Left renal pelvis (tissue), 4 donors: ENCODE measurements around the gene CFAP74. TPM values are rescaled to one million over a fixed set of nuclear protein-coding genes. Genes with fewer than 3 reads are reported as not detected.
"Not testable (repeated sequence)": the region's sequence is repeated elsewhere in the genome, so short reads cannot be mapped to it uniquely, and the experiment has no call there.

Experiments
- DNase-seq, 4 donors: peaks; one replicate each; pipeline ENCODE4 v3.0.0-alpha.2; 2013; ENCODE audit warnings: low read depth in 4 of 4, low spot score in 3 of 4
- polyA plus RNA-seq, 4 donors: library from polyadenylated mRNA; unstranded; fragments of 120-200 nt; gene quantifications; one replicate each; pipeline ENCODE4 v1.2.1, GENCODE V29; 2013; ENCODE audit not compliant: insufficient read length in 4 of 4

CFAP74 gene
- polyA plus RNA-seq, 4 donors = 0.27 to 1.3 (median 0.59) TPM

DNA sequence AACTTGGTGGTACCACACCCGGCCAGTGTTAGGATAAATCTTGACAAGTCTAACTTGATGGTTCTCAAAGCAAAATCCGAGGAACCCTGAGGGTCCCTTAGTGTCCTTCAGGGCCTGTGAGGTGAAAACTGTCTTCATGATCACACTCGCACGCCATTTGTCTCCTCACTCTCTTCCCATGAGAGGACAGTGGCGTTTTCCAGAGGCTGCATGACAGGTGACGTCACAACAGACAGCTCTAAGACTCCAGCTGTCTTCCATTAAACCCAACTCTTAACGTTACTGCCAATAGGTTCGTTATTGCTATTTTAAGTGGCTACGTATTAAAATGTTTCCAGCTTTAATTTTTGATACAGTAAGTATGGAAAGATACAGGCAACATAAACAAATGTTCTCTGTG, 13.8 kb downstream of the CFAP74 start:
- DNase-seq = no peak

DNA sequence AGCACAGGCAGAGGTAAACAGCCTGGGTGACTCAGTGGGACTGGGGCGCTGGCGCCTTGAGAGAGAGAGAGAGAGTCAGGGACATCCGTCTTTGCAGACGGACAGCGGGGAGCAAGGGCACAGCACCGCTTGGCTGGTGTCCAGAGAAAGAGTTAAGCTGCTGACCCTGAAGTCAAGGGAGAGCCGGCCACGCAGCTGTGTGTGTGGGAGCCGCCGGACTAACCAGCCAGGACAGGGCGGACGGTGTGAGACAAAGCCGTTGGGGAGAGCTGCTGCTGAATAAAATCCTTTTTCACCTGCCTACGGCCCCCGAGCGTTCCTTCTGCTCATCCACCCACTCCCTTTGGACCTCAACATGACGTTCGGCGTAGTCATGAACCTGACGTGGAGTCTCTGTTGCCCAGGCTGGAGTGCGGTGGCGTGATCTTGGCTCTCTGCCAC, 14.5 kb downstream of the CFAP74 start:
- no peak for DNase-seq

DNA sequence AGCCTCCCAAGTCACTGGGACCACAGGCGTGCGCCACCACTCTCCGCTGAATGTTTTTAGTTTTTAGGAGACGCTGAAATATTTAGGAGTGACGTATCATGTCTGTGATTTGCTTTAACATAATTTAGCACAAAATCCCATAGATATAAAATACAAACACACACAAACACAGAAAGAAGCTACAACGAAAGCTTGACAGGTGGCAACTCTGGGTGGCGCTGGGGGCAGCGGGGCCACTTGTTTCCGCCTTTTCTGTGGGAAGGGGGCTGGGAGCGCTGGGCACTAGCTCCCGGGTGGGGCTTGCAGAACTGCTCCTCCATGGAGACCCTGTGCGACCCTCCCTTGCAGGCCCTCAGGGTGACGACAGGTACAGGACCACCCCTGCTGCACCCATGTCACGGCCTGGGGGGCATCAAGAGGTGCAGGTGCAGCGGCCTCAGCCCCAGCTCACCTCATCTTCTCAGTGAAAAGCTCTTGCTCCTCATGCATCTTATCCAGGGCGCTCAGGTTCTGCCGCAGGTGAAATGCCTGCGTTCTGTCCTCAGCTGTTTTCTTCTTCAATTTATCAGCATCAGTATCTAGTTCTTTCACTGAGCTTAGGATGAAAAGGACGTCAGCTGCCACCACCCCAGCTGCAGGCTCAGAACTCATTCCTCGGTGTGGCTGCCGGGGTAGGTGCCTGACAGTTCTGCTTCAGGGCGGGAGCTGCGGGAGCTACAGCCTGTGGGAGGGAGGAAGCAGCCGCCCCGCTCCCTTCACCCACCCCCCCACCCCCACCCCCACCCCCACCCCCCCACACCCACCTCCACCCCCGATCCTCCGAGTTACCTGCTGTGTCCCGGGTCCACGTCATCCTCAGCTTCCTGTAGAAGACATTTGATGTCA, 15.3 kb downstream of the CFAP74 start:
- no peak for DNase-seq

DNA sequence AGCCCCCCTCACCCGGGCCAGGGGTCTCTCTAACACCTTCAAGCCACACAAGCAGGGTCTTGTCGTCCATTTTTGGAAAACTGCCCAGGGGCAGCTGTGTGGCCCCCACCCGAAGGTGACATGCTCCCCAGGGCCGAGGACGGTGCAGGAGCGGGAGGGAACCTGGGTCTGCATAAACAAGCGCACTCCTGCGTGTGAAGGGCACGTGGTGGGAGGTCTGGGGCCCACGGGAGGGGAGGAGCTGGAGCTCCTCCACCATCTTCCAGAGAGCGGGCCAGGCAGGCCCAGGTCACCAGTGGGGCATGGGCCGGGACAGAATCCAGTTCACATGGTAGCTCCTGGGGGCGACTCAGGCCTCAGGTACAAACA, 16.5 kb downstream of the CFAP74 start:
- DNase-seq = no peak

DNA sequence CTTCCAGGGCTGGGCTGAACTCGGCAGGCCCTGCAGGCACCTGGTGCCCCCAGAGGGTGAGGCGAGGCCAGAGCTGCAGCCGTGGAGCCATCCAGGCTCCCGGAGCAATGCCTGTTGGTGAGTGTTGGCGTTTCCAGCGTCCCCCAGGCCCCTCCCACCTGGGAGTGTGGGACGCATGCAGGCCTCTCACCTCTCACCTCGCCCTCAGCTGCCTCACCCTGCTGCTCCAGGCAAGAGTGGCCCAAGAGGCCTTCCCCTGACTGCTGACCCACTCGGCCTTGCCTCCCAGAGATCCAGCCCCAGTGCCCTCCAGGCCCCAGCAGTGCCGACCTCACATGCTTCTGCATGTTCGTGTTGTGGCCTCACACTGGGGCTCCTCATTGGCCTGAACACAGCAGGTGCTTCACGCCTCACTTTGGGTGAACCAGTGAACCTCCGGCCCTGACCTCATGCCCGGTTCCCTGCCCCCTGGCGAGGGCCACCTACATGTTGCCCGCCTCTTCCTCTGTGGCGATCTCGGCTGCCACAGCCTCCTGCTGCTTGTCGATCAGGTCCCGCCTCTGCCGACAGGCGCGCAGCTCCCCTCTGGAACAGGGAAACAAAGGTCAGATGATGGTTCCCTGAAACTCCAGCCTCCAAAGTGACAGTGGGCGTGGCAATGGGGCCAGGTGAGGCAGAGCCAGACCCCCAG, 17.0 kb downstream of the CFAP74 start:
- no peak for DNase-seq

DNA sequence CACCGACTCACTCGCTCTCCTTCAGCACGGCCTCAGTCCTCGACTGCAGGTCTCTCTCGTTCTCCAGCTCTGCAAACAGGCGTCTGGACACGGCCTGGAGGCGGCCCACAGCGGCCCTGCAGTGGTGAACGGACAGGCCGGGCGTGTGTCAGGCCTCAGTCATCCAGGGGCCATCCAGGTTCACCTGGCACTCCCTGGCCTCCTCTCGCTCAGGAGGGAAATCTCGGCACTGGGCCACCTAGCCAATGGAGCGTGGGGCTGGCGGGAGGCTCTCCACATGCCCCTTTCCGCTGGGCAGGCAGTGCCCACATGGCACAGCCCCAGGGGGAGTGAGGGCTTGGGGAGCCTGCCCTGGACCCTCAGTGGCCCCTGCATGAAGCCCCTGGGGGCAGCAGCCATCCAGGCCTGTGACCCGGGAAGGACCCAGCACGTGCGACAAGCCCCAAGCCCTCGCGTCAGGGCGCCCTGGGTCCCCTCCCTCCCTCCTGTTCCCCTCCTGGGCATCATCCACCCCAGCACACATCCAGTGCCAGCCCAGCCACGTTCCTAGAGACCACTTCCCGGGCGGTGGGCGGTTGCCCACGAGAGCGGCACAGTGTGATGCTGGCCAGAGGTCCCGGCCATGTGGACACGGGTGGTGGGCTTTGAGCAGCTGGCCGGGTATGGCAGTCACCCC, 18.1 kb downstream of the CFAP74 start:
- DNase-seq = no peak

DNA sequence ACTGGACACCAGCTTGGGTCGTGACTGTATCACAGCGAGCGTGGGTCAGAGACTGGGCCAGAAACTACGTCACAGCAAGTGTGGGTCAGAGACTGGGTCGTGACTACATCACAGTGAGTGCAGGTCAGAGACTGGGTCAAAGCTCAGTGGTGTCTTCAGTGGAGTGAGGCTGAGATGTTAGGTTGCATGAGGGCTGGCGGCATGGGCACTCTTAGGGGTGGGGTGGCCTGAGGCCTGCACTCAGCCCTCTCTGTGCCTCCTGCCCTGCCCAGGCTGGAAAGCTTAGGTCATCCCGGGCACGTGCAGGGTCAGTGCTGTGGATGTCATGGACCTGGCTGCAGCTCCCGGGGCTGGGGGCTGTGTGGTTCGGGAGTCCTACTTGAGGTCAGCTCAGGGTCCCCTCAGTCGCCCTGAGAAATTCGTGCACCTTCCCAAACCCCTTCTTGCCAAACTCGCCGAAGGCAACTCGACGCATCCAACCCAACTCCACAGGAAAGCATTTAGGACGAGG, 19.0 kb downstream of the CFAP74 start:
- DNase-seq = no peak

DNA sequence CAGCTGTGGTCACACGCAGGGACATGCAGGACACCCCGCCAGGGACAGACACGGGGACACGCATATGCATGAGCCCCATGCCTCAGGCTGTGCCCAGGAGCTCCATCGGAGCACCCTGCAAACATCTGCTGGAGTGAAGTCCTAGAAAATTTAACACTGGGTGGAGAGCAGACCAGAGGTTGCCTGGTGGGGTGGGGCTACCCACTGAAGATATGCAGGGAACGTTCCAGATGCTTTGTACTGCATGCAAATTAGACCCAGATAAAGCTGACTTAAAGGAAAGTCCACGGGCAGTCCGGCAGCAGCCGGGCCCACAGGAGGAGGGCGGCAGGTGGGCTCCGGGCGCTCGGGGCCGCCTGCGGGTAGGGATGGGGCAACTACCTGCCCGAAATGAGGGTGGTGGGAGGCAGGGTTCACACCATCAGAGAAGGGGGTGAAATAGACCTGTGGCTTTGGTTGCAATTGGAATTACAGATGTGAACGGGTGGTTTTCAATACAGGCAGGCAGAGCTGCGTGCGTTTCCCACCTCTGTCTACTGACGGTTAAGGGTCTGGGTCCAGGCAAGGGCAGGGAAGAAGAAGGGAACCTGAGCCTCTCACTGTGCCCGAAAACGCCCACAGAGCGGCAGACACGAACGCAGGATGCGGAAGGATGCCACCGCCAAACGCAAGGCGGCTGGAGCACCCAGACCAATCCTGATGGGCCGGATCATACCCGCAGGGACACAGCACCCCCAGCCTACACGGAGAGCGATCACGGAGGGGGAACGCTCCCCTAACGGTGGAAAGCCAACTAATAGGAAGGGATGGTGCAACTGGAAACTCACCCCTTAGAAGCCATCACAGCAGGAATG, 21.0 kb downstream of the CFAP74 start:
- no peak for DNase-seq

DNA sequence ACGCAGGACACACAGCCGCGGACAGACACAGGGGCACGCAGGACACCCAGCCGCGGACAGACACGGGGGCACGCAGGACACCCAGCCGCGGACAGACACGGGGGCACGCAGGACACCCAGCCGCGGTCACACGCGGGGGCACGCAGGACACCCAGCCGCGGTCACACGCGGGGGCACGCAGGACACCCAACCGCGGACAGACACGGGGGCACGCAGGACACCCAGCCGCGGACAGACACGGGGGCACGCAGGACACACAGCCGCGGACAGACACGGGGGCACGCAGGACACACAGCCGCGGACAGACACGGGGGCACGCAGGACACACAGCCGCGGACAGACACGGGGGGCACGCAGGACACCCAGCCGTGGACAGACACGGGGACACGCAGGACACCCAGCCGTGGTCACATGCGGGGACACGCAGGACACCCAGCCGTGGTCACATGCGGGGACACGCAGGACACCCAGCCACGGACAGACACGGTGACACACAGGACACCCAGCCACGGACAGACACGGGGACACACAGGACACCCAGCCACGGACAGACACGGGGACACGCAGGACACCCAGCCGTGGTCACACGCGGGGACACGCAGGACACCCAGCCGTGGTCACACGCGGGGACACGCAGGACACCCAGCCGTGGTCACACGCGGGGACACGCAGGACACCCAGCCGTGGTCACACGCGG, 21.8 kb downstream of the CFAP74 start:
- not testable (repeated sequence) for DNase-seq

DNA sequence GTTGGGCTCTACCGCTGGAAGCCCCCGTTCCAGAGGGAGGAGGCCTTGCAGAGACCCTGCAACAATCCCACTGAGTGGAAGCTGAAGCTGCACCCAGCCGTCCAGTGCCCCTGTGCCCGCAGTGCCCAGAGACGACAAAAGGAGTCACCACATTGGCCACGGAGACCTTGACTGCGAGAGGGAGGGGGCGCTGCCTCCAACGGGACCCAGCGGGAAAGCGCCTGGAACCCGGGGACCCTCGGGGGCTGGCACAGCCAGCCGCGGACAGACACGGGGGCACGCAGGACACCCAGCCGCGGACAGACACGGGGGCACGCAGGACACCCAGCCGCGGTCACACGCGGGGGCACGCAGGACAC, 22.5 kb downstream of the CFAP74 start:
- DNase-seq = no peak

DNA sequence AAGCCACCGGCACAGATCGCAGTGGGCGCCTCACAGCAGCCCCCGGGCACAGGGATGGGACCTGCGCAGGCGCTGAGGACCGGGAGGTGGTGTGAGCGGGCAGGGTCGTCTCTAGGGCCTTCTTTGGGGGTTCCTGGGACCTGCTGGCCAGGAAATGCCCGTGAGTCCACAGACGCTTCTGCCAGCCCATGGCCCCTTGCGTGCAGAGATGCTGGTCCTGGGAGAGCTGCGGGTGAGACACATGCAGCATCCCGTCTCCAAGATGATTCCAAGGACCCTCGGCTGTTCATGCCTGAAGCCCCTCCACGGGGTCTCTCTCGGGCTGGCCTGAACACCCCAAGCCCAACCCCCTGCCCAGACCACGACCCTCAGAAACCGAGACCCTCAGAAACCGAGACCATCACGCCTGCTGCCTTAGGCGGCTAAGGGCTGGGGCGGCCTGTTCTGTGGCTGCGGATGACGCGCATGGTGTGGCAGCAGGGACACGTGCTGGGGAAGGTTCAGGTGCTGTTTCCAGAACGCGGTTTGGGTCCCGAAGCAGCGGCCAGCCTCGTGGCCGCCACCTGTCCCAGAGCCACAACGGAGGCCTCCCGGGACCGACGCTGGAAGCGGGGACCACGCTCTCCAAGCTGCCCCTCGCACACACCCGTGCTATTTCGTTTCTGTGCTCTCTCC, 23.0 kb downstream of the CFAP74 start:
- no peak for DNase-seq

DNA sequence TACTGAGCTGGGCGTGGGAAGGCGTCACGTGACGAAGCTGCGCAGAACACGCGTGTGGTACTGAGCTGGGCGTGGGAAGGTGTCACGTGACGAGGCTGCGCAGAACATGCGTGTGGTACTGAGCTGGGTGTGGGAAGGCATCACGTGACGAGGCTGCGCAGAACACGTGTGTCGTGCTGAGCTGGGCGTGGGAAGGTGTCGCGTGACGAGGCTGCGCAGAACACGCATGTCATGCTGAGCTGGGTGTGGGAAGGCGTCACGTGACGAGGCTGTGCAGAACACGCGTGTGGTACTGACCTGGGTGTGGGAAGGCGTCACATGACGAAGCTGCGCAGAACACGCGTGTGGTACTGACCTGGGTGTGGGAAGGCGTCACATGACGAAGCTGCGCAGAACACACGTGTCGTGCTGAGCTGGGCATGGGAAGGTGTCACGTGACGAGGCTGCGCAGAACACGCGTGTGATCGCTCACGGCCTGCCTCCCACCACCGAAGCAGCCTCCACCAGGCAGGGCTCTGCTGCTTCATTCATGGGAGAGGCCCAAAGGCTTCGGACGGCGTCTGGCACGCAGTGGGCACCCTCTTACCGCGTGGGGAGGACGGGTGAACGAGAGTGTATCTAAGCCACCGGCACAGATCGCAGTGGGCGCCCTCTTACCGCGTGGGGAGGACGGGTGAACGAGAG, 24.0 kb downstream of the CFAP74 start:
- DNase-seq = no peak

DNA sequence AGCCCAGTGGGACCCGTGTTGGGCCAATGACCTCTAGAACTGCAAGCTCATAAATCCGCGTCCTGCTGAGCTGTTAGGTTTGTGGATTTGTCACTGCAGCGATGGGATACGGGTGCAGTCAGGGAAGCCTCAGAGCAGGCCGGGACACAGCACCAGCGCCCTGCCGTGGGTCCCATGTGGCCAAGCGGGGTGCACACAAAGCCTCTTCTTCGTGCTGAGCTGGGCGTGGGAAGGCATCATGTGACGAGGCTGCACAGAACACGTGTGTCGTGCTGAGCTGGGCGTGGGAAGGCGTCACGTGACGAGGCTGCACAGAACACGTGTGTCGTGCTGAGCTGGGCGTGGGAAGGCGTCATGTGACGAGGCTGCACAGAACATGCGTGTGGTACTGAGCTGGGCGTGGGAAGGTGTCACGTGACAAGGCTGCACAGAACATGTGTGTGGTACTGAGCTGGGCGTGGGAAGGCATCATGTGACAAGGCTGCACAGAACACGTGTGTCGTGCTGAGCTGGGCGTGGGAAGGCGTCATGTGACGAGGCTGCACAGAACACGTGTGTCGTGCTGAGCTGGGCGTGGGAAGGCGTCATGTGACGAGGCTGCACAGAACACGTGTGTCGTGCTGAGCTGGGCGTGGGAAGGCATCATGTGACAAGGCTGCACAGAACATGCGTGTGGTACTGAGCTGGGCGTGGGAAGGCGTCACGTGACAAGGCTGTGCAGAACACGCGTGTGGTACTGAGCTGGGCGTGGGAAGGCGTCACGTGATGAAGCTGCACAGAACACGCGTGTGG, 24.7 kb downstream of the CFAP74 start:
- not testable (repeated sequence) for DNase-seq

DNA sequence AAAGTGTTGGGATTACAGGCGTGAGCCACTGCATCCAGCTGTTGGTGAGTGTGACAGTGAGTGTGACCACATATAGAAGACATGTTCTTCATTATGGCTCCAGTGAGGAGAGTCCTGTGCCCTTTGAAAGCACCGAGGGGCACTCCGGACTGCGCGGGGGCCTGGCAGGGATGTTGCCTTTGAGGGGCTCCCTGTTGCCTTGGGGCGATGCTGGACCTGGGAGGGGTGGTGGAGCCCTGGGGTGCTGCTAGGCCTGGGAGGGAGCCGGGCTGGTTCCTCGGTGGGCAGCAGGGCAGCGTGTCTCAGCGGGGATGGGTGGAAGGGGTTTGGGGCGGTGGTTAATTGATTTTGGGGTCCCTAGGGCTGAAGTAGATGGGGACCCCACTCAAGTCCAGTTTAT, 25.5 kb downstream of the CFAP74 start:
- no peak for DNase-seq

DNA sequence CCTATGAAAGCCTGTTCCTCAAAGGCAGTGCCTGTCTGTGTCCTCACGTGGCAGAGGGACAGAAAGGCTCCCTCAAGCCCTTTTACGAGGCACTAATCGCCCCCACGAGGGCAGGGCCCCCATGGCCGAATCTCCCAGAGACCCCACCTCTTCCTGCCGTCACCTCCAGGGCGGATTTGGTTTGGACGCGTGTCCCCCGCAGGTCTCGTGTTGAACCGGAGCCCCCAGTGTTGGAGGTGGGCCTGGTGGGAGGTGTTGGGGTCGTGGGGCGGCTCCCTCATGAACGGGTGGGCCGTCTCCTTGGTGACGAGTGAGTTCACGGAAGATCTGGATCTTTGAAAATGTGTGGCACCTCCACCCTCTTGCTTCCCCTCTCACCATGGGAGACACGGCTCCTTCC, 27.6 kb downstream of the CFAP74 start:
- DNase-seq = no peak

DNA sequence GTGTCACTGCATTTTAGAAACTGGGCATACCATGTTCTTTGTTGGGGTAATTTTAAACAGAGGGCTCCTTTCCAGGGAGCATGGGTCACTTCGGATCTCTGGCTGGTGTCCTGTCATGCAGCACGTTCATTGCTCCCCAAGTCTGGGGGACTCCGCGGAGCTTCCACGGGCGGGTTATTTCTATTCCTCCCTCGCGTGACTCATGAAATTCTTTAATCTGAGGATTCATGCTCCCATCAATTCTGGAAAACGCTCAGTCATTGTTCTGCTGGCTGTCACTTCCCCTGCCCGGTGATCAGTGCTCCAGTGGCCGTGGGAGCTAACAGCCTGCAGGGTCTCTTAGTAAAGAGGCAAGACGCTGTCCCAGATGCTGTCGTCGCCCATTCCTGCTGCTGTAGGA, 28.1 kb downstream of the CFAP74 start:
- no peak for DNase-seq

DNA sequence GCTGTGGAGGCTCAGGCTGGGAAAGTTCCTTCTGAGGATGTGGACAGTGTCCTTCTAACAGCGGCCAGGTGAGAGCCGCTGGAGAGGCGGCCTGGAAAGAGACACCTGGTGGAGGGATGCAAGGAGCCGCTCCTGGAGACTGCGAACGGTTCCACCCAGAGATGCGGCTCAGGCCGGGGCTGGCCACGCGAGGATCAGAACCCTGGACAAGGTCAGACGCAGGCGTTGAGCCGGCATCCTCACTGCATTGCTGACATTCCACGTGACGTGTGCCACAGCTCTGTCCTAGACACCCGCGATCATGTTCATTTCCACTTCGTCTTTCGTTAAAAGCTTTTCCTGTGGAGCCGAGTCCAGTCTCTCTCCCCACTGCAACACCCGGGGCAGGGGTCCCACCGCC, 28.8 kb downstream of the CFAP74 start:
- DNase-seq = no peak
